A549 (cell line): ENCODE data around the gene PKHD1.

Experiments used
- CEBPB ChIP-seq, 2 experiments: fragments of >200 bp in 1 of 2; sonication (Bioruptor Twin) in 1 of 2; formaldehyde crosslinking in 1 of 2; IDR thresholded peaks; 2 replicates each; pipeline ENCODE4 v1.6.1; 2012 to 2016
- POLR2A ChIP-seq: IDR thresholded peaks from 2 replicates; pipeline ENCODE4 v1.6.1; 2012; ENCODE audit warnings: mild to moderate bottlenecking, low read length
- RAD21 ChIP-seq, 2 experiments: fragments of >200 bp in 1 of 2; sonication (Bioruptor Twin) in 1 of 2; formaldehyde crosslinking in 1 of 2; IDR thresholded peaks in 1 of 2; conservative IDR thresholded peaks in 1 of 2; 2 replicates in 1 of 2; 3 replicates in 1 of 2; pipeline ENCODE4 v1.6.1; 2012 to 2018; ENCODE audit warnings: inconsistent platforms in 1 of 2
- TP53 ChIP-seq: fragments of 250-450 bp; sonication (Bioruptor Pico); IDR thresholded peaks from 2 replicates; pipeline ENCODE4 v1.5.0; 2021; ENCODE audit warnings: mild to moderate bottlenecking, moderate library complexity

DNA sequence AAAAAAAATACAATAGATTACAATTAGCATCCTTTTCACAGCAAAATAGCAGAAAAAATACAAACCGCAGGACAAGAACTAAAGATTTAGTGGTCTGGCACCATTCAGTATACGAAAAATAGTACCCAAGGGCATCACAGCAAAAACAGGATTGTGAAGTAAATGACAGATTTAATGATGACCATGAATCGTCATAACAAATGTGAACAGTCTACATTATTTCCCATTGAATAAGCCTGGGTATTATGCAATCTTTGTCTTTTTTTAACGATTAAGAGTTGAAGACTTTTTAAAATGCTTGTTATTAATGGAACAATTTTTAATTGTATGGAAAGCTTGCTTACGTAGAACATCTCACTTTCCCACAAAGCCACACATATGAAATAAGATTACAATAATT, 432.8 kb downstream of the PKHD1 start:
- TF ChIP-seq TP53 (CRISPR knock-in tag) (no peak), POLR2A (no peak), RAD21 (conservative IDR thresholded peaks at IDR 0.05 in 1 of 2, IDR thresholded peaks at IDR 0.05 in 1 of 2) (no peak), CEBPB (IDR thresholded peaks at IDR 0.05) (no peak)
